Skeletal muscle satellite cell (primary cell): ENCODE data around the gene SLC22A23.

Experiments
- H3K27me3 ChIP-seq: 2 replicates; pipeline ENCODE4 v1.7.0; 2013; ENCODE audit warnings: low read length; ENCODE audit not compliant: control insufficient read depth, insufficient read depth
- H3K36me3 ChIP-seq: 2 replicates; pipeline ENCODE4 v1.7.0; 2013; ENCODE audit warnings: mild to moderate bottlenecking, control low read depth, low read length; ENCODE audit not compliant: insufficient read depth
- H3K4me1 ChIP-seq: 2 replicates; pipeline ENCODE4 v1.7.0; 2013; ENCODE audit warnings: low read length; ENCODE audit not compliant: control insufficient read depth, insufficient read depth
- H3K4me2 ChIP-seq: 2 replicates; pipeline ENCODE4 v1.7.0; 2013; ENCODE audit warnings: mild to moderate bottlenecking, low read length
- H3K4me3 ChIP-seq: 2 replicates; pipeline ENCODE4 v1.7.0; 2013; ENCODE audit warnings: low read length
- H3K9ac ChIP-seq: 2 replicates; pipeline ENCODE4 v1.7.0; 2013; ENCODE audit warnings: mild to moderate bottlenecking, low read depth, low read length, moderate library complexity
- H3K9me3 ChIP-seq: replicated peaks from 2 replicates; pipeline ENCODE4 v1.7.0; 2013; ENCODE audit warnings: mild to moderate bottlenecking, control low read depth, low read length

SLC22A23 gene

DNA sequence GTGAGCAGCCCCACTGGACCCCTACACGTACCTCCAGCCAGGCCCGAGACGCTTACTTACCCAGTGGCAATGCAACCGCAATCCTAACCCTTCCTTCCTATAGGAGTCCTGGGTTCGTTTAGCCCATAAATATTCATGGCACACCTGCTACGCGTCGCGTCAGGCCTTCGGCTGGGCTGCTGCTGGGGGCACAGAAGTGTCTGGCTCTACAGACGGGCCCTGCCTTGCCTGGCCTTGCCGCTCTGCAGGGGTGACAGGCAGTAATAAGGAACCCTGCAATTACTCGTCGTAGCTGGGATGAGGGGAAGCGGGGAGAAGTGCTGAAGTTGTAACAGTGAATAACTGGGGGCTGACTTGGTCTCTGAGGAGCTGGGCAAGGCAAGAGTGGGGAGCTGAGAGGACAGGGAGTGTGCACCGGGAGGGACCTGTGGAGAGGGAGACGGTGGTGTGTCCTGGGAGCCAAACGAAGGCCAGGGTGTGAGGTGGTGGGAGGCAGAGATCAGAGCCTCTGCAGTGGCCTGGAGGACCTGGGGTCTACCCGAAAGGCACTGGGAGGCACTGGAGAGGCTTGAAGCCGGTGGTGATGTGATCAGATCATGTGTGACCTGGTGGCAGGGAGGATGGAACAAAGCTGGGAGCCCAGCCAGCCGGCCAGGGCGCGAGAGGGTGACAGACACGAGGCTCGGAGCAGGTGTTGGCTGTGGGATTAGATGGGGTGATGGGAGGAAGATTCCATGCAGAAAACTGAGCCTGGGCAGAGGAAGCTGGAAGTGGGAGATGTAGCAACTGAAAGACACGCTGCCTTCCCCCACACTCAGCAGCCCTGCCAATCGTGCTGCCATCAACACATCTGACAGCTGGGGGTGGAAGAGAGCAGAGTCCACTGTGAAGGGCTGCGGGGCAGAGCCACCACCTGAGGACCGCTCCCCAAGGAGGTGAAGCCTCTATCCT lies 161.7 kb downstream of the SLC22A23 start:
- H3K9me3 ChIP-seq, result no peaks in the 10 kb centered on the region
- no peak overlapping the region for H3K4me2 ChIP-seq
- H3K9ac ChIP-seq, result no peak overlapping the region
- H3K4me1 ChIP-seq, result no peaks in the 10 kb centered on the region
- no peak overlapping the region for H3K4me3 ChIP-seq
- H3K27me3 ChIP-seq, result peaks cover 10% of the 10 kb centered on the region
- no peaks in the 10 kb centered on the region for H3K36me3 ChIP-seq

DNA sequence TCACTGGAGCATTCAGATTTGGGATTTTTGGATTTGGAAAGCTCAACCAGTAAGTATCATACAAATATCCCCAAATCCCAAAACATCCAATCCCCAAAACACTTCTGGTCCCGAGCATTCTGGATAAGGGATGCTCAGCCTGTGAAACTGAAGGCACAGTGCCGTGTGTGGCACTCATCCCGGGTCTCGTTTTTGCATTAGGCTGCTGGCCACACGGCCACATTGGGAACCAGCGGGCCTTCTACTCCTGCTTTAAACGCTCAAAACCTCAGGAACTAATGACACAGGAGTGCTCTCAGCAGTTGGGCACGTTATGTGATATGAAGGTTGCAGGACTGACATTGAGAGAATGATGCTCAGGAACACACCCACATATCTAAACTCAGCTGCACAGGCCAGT lies 162.5 kb downstream of the SLC22A23 start:
- peaks cover 10% of the 10 kb centered on the region for H3K27me3 ChIP-seq
- H3K4me2 ChIP-seq, result no peak overlapping the region
- H3K4me1 ChIP-seq, result no peaks in the 10 kb centered on the region
- no peaks in the 10 kb centered on the region for H3K9me3 ChIP-seq
- no peaks in the 10 kb centered on the region for H3K36me3 ChIP-seq
- no peak overlapping the region for H3K4me3 ChIP-seq
- no peak overlapping the region for H3K9ac ChIP-seq

DNA sequence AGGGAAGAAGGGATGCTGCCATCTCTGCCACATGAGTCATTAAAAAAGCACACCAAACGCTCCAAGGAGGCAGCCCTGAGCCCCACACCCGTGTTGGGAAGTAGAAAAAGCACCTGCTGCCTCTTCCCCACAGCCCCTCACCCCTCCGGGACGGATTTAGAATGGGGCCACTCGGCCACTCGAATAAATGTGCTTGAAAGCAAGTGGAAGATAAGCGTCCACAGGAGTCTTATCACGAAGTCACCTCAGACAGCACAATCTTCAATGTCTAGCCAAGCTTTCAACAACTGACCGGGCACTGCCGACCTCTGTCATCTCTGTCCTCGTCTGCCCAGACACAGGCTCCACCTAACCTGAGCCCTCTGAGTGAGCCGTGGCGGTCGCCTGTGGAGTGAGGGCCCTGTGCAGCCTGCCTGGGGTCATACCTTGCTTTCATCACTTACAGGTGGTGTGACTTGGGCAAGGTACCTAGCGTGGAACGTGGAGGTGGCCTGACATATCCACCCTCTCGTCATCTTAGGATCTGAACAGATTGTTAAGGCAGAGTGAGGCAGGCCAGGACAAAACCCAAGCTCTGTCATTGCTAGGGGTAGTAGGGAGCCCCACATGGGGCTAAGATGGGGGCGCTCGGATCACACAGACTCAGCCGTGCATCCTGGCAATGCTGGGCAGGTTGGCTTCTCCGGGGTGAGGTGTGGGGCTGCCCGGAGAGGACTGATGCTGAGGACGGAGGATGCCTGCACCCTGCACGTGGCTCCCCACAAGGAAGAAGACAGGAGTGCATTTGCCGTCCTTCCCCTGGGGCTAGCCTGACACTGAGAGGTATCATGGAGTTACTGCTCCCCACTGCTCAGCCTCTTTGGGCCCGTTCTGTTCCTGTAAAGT lies 163.3 kb downstream of the SLC22A23 start:
- Histone ChIP-seq H3K9ac (no peak overlapping the region), H3K4me3 (no peak overlapping the region), H3K27me3 (peaks cover 10% of the 10 kb centered on the region), H3K4me1 (no peaks in the 10 kb centered on the region), H3K36me3 (no peaks in the 10 kb centered on the region), H3K4me2 (no peak overlapping the region), H3K9me3 (no peaks in the 10 kb centered on the region)

- Histone ChIP-seq H3K4me1 (no peaks in the 10 kb centered on the region), H3K36me3 (no peaks in the 10 kb centered on the region), H3K4me2 (no peak overlapping the region), H3K4me3 (no peak overlapping the region), H3K9ac (no peak overlapping the region), H3K27me3 (peaks cover 10% of the 10 kb centered on the region), H3K9me3 (no peaks in the 10 kb centered on the region)
These were observed 164.2 kb downstream of the SLC22A23 start for GRCh38 chr6:3292431-3293197.

DNA sequence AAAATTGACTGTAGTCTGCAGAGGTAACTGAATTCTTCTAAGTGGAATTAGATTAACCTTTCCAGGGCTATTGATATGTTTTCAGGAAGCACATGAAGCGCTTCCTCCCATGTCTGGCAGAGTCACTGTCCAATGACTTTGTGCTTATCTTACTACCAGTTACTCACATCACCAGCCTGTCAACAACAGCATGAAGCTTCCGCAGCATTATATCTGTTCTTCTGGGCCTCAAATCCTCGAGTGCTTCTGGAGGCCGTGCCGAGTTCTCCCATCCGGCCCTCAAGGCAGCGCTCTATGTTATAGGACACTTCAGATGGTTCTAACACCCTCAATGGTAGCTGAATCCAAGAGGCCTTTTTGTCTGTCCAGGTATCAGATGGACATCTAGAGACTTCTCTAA lies 164.9 kb downstream of the SLC22A23 start:
- H3K9ac ChIP-seq, result no peak overlapping the region
- peaks cover 10% of the 10 kb centered on the region for H3K27me3 ChIP-seq
- no peak overlapping the region for H3K4me3 ChIP-seq
- no peaks in the 10 kb centered on the region for H3K36me3 ChIP-seq
- no peaks in the 10 kb centered on the region for H3K4me1 ChIP-seq
- H3K4me2 ChIP-seq, result no peak overlapping the region
- no peaks in the 10 kb centered on the region for H3K9me3 ChIP-seq

- Histone ChIP-seq H3K9ac (no peak overlapping the region), H3K4me3 (no peak overlapping the region), H3K4me2 (no peak overlapping the region), H3K4me1 (no peaks in the 10 kb centered on the region), H3K27me3 (peaks cover 10% of the 10 kb centered on the region), H3K36me3 (no peaks in the 10 kb centered on the region), H3K9me3 (no peaks in the 10 kb centered on the region)
These were observed 165.5 kb downstream of the SLC22A23 start for GRCh38 chr6:3291346-3291745.

GRCh38 chr6:3290931-3291211 lies 166.0 kb downstream of the SLC22A23 start:
- no peaks in the 10 kb centered on the region for H3K36me3 ChIP-seq
- H3K9ac ChIP-seq, result no peak overlapping the region
- H3K4me1 ChIP-seq, result no peaks in the 10 kb centered on the region
- peaks cover 6% of the 10 kb centered on the region for H3K27me3 ChIP-seq
- H3K4me3 ChIP-seq, result no peak overlapping the region
- no peaks in the 10 kb centered on the region for H3K9me3 ChIP-seq
- no peak overlapping the region for H3K4me2 ChIP-seq

GRCh38 chr6:3290149-3290930 lies 166.5 kb downstream of the SLC22A23 start:
- Histone ChIP-seq H3K9ac (no peak overlapping the region), H3K9me3 (no peaks in the 10 kb centered on the region), H3K27me3 (peaks cover 5% of the 10 kb centered on the region), H3K4me2 (no peak overlapping the region), H3K4me3 (no peak overlapping the region), H3K36me3 (no peaks in the 10 kb centered on the region), H3K4me1 (no peaks in the 10 kb centered on the region)

DNA sequence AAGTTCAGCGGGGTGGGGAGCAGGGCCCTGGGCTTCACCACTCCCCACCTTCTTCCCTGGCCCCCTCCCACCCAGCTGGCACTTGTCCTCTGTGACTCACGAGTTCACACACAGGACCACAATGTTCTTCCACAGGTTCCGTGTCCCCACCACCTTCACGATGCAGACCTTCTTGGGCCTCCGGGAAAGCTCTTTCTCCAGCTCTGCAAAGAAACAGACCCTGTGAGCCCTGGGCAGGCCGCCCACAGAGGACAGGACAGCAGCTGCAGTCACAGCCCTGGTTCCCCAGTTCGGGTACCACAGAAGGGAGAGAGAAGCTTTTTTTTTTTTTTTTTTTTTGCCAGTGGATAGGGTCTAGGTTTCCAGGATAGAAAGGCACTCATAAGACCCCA lies 167.2 kb downstream of the SLC22A23 start:
- Histone ChIP-seq H3K4me2 (no peak overlapping the region), H3K36me3 (no peaks in the 10 kb centered on the region), H3K9me3 (no peaks in the 10 kb centered on the region), H3K4me3 (no peak overlapping the region), H3K27me3 (no peaks in the 10 kb centered on the region), H3K9ac (no peak overlapping the region), H3K4me1 (no peaks in the 10 kb centered on the region)

DNA sequence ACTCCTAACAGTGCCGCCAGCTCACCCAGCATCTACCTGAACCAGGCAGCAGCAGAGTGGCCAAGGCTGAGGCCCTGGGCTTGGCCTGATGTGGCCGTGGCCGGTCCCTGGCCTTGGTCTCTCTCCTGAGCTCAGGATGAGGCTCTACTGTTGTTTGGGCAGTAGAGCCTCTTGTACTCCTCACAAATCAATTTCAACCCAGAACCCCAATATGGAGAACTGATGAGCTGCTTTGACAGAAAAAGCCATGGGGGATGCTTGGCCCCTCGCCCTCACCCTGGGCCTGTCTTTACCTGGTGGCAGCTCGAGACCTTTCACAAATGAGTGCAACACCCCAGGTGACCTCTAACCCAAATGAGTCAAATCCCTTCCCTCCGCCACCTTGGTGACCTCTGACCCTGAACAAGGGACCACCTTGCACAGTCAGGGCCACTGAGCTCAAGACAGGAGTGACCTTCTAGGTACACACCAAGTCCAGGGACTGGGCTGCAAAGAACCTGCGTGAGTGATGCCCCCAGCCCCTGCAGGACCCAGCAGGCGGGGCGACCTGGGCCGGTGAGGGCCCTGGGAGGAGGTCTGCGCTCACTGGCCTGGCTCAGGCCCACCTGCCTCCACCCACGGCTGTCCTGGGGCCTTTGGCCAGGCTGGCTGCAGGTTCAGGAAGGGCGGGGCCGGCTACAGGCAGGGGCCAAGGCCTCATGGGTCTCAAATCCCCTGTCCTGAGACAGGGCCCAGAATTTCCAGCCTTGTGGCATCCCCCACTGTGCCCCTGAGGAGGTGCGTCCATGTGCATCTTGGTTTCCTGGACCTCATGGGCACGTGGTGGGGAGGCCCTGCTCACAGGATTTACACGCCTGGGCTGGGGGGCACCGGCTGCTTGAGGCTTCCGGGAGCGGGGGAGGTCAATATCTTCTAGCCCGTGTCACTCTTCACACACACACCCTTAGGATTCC lies 167.9 kb downstream of the SLC22A23 start:
- H3K4me1 ChIP-seq, result no peaks in the 10 kb centered on the region
- H3K4me2 ChIP-seq, result no peak overlapping the region
- H3K9me3 ChIP-seq, result no peaks in the 10 kb centered on the region
- H3K36me3 ChIP-seq, result no peaks in the 10 kb centered on the region
- H3K27me3 ChIP-seq, result no peaks in the 10 kb centered on the region
- no peak overlapping the region for H3K4me3 ChIP-seq
- H3K9ac ChIP-seq, result no peak overlapping the region
